Ovary (tissue), 9 donors: ENCODE measurements around the gene TLE4. TPM values are rescaled to one million over a fixed set of nuclear protein-coding genes. Genes with fewer than 3 reads are reported as not detected.

Source experiments
- DNase-seq, 5 donors: peaks; one replicate each; pipeline ENCODE4 v3.0.0-alpha.2; 2019 to 2020
- H3K27ac ChIP-seq, 2 donors: fragments of 200-600 bp; one replicate each; pipeline versions ENCODE4 v1.5.1 to v1.8.0; 2019 to 2022
- H3K27me3 ChIP-seq: fragments of 200-600 bp; one replicate; pipeline ENCODE4 v1.8.0; 2022
- H3K36me3 ChIP-seq: fragments of 200-600 bp; sonication (generic); one replicate; pipeline ENCODE4 v1.5.1; 2019
- H3K4me1 ChIP-seq: one replicate; pipeline ENCODE4 v1.8.1; 2013; ENCODE audit warnings: mild to moderate bottlenecking, moderate library complexity; ENCODE audit not compliant: insufficient read depth
- H3K4me3 ChIP-seq: fragments of 200-600 bp; sonication (generic); one replicate; pipeline ENCODE4 v1.5.1; 2017
- H3K9me3 ChIP-seq, 2 donors: fragments of 200-600 bp in 1 of 2; sonication (generic) in 1 of 2; one replicate each; pipeline versions ENCODE4 v1.5.1 to v1.8.1; 2013 to 2019; ENCODE audit warnings: mild to moderate bottlenecking in 1 of 2, moderate library complexity in 1 of 2
- CTCF ChIP-seq, 3 donors: fragments of 450-650 bp in 2 of 3; fragments of 200-600 bp in 1 of 3; IDR thresholded peaks; one replicate each; pipeline versions ENCODE4 v1.5.1 to v1.8.0; 2016 to 2022; ENCODE audit warnings: antibody characterized with exemption in 3 of 3, mild to moderate bottlenecking in 1 of 3
- EP300 ChIP-seq: sonication (generic); formaldehyde crosslinking; IDR thresholded peaks from one replicate; pipeline ENCODE4 v1.6.1; 2017; ENCODE audit warnings: antibody characterized with exemption
- POLR2A ChIP-seq: fragments of 450-650 bp; IDR thresholded peaks from one replicate; pipeline ENCODE4 v1.6.1; 2017; ENCODE audit warnings: antibody characterized with exemption, mild to moderate bottlenecking, moderate library complexity
- WGBS, 3 donors: extraction: QIAGEN DNeasy Blood & Tissue Kit in 1 of 3; methylation state at CpG; one replicate each; pipeline versions ENCODE4 v1.1.5 to v1.1.7; 2013 to 2017; 5-methylcytosine and 5-hydroxymethylcytosine counted together
- intact Hi-C, 4 donors: fragments of 100-400 bp; cut with DNase I; formaldehyde crosslinking; loops; one replicate each; pipeline versions ENCODE4 v1.11.0 to v1.15.1; 2022 to 2023
- polyA plus RNA-seq, 2 donors: library from polyadenylated mRNA; stranded (reverse); fragments of 200-250 nt in 1 of 2; fragments of 350-450 nt in 1 of 2; fragmentation: Illumina TruSeq in 1 of 2; extraction: RNeasy Lipid Tissue Mini Kit (QIAGEN cat#74804) in 1 of 2; gene quantifications; one replicate each; pipeline ENCODE4 v1.2.3, GENCODE V29; 2013 to 2014
- total RNA-seq, 7 donors: library from RNA; depleted of rRNA in 2 of 7; stranded (reverse); fragments of >200 nt in 2 of 7; fragmentation: NEBNext Ultra II Directional in 3 of 7; extraction: Animal tissue kit (Norgen Biotek cat#: 25700) in 3 of 7; gene quantifications; one replicate each; pipeline versions ENCODE4 v1.1.0 to v1.2.4, GENCODE V29; 2016 to 2023
- donor health status: DM: no; HTN: no; CAD: no; lungs with moderate emphysema.
- donor health status: DM: no; HTN: no; CAD: no.
- donor health status: Bipolar disorder and iron deficiency.
- donor health status: DM: yes; HTN: yes; CAD: no.
- donor health status: DM: no; HTN: no; CAD: no.
- donor health status: DM: yes; HTN: yes; CAD: no.

The TLE4 gene
- total and polyA plus RNA-seq, 9 donors = 34.6 to 67.5 (median 54.6) TPM

GRCh38 chr9:79709743-79710674 lies 138.2 kb downstream of the TLE4 start:
- DNase-seq = no peak

GRCh38 chr9:79711874-79712273 lies 140.1 kb downstream of the TLE4 start:
- no peaks in the 10 kb centered on the region for H3K9me3 ChIP-seq
- no peaks in the 10 kb centered on the region for H3K27me3 ChIP-seq
- no peaks in the 10 kb centered on the region for H3K4me1 ChIP-seq
- intact Hi-C loops = loop anchor here in 1 of 4 donors (10.0 kb wide), 1 partner anchor 1157 kb away; no protein-coding TSS in a partner anchor
- no peak overlapping the region for H3K4me3 ChIP-seq
- no peak overlapping the region for H3K27ac ChIP-seq
- DNase-seq = no peak
- no peaks in the 10 kb centered on the region for H3K36me3 ChIP-seq
- no peak for TF ChIP-seq EP300
- no peak for TF ChIP-seq POLR2A
- TF ChIP-seq CTCF (IDR thresholded peaks at IDR 0.05) = no peak

More at GRCh38 chr9:79709743-79710674, 138.2 kb downstream of the TLE4 start:
- Histone ChIP-seq H3K9me3 (no peaks in the 10 kb centered on the region), H3K4me3 (no peak overlapping the region), H3K36me3 (no peaks in the 10 kb centered on the region), H3K27ac (no peak overlapping the region), H3K4me1 (no peaks in the 10 kb centered on the region), H3K27me3 (no peaks in the 10 kb centered on the region)
- intact Hi-C loops = loop anchor here in 1 of 4 donors (10.0 kb wide), 1 partner anchor 1155 kb away; no protein-coding TSS in a partner anchor
- TF ChIP-seq CTCF (IDR thresholded peaks at IDR 0.05) = no peak
- TF ChIP-seq POLR2A = no peak
- no peak for TF ChIP-seq EP300
- WGBS, 3 donors = 72 to 75% (median 73%) methylated on average over 7 of the region's 7 CpGs

GRCh38 chr9:79719021-79719420 lies 147.3 kb downstream of the TLE4 start:
- Histone ChIP-seq H3K27me3 (no peaks in the 10 kb centered on the region), H3K9me3 (no peaks in the 10 kb centered on the region), H3K36me3 (no peaks in the 10 kb centered on the region), H3K4me1 (no peaks in the 10 kb centered on the region), H3K27ac (no peak overlapping the region), H3K4me3 (no peak overlapping the region)
- intact Hi-C loops = loop anchor here in 1 of 4 donors (10.0 kb wide), 1 partner anchor 1164 kb away; no protein-coding TSS in a partner anchor
- no peak for TF ChIP-seq POLR2A
- DNase-seq = no peak
- 83 to 98% (median 95%) methylated on average over 2 of the region's 2 CpGs for WGBS, 3 donors

GRCh38 chr9:79719989-79720388 lies 148.2 kb downstream of the TLE4 start:
- Histone ChIP-seq H3K27ac (no peak overlapping the region), H3K27me3 (no peaks in the 10 kb centered on the region), H3K9me3 (no peaks in the 10 kb centered on the region), H3K36me3 (no peaks in the 10 kb centered on the region), H3K4me1 (no peaks in the 10 kb centered on the region), H3K4me3 (no peak overlapping the region)
- no peak for TF ChIP-seq CTCF (IDR thresholded peaks at IDR 0.05)
- no peak for TF ChIP-seq EP300
- TF ChIP-seq POLR2A = no peak
- 95 to 97% (median 97%) methylated on average over 11 of the region's 11 CpGs for WGBS, 3 donors
- DNase-seq = no peak
- intact Hi-C loops = loop anchor here in 1 of 4 donors (10.0 kb wide), 1 partner anchor 1165 kb away; no protein-coding TSS in a partner anchor
